D721Med (cell line): ENCODE measurements around the gene TMEM54.
A peak's percentile ranks its signal among the peaks of the same experiment; 100 is the strongest.

Source experiments
- DNase-seq: peaks from one replicate; pipeline ENCODE4 v3.0.0; 2011; ENCODE audit warnings: low spot score; ENCODE audit not compliant: insufficient read length
- FAIRE-seq: peaks from 2 replicates; lab custom pipeline; 2011; peaks lifted over from hg19 to GRCh38; lab: Jason Lieb, UNC
- TF ChIP-seq, protein P1 (sequence below): IDR thresholded peaks from 2 replicates; pipeline ENCODE4 v1.5.1; 2012; ENCODE audit warnings: mild to moderate bottlenecking, control low read depth; ENCODE audit not compliant: insufficient read depth; ENCODE audit errors: missing control alignments

Gene TMEM54

DNA sequence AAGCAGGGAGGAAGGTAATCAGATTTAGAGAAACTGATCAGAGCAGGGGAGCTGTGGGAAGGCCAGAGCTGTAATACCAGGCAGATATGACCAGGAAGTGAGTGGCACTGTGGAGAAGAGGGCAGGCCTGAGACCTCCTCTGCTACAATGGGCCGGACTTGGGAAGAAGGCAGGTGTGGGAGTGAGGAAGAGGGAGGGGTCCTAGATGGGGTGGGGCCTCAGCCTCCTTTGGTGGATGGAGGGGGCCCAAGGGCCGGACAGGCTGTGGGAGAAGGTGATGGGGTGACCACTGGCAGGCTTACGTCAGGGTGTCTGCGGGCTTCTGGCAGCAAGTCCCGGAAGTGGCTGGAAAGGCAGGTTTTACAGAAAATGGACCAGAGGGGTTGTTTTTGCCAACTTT lies 19.9 kb downstream of the TMEM54 start:
- DNase-seq (no peak), FAIRE-seq (no peak)
- TF ChIP-seq, protein P1, sequence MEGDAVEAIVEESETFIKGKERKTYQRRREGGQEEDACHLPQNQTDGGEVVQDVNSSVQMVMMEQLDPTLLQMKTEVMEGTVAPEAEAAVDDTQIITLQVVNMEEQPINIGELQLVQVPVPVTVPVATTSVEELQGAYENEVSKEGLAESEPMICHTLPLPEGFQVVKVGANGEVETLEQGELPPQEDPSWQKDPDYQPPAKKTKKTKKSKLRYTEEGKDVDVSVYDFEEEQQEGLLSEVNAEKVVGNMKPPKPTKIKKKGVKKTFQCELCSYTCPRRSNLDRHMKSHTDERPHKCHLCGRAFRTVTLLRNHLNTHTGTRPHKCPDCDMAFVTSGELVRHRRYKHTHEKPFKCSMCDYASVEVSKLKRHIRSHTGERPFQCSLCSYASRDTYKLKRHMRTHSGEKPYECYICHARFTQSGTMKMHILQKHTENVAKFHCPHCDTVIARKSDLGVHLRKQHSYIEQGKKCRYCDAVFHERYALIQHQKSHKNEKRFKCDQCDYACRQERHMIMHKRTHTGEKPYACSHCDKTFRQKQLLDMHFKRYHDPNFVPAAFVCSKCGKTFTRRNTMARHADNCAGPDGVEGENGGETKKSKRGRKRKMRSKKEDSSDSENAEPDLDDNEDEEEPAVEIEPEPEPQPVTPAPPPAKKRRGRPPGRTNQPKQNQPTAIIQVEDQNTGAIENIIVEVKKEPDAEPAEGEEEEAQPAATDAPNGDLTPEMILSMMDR: no peak

DNA sequence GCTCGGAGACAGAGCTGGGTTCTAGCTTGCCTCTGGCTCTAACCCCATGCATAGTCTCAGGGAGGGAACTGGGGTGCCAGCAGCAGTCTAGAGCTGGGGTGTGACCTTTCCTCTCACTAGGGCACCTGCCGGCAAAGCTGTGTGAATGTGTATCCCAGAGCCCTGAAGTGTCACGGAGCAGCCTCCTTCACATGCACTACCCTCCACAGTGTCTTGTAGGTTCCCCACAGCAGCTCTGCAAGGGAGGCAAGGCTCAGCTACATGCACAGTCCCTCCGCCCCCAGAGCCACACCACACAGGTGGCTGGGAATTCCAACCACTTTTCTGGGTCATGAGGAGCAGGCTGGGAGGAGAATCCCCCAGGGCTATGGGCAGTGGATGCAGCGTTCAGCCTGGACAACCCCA lies 22.6 kb downstream of the TMEM54 start:
- FAIRE-seq (no peak), DNase-seq (no peak)
- TF ChIP-seq, protein P1: no peak

DNA sequence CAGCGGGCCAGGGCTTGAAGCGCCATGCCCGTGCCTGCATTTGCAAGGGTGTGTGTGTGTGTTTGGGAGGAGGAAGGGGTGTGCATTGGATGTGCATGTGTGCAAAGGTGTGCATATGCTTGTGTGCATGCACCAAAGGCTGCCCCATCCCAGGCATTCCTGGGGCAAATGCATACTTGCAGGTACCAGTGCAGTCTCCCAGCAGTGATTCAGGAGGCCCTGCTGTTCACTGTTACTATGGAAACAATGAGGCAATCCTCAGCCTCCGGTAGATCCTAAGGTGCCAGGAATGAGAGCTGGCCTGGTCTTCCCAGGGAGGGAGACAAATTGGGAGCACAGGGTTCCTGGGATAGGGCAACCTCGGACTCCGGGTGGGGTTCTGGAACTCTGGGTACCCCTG lies 23.0 kb downstream of the TMEM54 start:
- DNase-seq (no peak), FAIRE-seq (no peak)
- TF ChIP-seq, protein P1: no peak

DNA sequence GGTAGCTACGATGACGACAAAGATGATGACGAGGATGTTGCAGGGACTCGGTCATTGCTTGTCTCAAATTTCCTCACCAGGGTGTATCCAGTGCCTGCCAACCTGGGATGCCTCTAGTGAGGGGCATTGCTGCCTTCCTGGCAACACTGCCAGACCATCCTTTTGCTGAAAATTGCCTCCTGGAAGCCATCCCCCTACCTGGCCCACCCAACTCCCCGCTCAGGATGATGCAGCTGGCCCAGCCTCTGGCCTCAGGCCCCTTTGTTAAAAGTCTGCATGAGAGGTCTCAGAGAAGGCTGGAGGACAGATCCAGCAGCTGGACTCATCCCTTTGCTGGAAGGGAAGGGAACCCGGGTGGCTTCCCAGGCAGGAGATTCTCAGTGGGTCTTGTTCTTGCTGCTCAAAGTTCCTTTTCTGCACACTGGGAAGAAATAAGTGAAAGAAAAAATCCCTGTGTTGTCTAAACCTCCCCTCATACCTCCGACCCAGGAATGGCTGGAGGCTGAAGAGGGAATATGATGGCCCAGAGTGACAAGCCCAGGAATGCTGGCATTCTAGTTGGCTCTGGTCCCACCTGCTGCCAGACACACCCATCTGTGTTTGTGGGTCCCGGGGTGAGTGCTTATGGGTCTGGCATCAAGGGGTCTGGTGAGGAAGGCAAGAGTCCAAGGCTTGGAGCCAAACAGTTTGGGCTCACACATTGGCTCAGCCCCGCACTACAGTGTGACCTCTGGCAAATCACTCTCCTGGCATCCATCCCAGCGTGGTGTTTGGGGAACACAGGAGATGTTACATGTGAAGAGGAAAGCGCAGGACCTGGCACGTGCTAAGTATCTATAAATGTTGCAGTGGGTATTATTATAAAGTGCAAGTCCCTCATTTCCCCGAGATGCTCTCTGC lies 23.7 kb downstream of the TMEM54 start:
- no peak for DNase-seq
- FAIRE-seq: no peak
- TF ChIP-seq, protein P1: no peak

DNA sequence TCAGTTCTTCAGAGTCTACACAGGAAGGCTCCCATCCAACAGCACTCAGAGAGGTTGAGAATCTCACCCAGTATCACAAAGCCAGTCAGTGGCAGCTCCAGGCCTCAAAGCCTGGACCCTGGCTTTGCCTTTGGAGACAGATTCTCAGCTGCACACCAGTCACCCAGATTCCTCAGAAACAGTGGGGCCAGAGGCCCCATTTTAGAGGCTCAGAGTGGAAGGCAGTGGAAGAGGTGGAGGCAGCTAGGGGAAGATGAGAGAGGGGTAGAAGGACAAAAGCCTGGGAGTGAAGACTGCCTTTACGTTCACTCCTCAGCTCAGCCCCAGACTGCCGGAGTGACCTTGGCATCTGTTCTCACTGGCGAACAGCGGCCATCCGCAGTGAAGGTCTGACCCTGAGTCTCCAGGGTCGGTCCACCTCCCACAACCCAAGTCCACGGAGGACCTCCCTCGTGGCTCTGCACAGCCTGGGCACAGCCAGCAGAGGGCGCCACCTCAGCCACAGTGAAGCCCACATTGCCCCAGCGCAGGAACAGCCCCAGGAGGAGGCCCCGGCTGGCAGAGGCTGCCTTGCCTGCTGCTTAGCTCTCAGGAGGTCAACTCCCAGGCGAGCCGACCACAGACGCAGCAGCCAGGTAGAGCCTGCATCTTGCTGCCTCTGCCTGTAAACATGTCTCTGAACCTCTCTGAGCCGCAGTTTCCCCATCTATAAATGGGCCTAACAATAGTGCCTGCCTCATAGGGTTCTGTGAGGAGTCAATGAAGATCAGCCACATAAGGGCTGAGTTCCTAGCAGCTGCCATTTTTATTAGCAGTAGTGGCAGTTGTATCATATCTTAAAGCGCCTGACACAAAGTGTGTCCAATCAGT lies 24.6 kb downstream of the TMEM54 start:
- TF ChIP-seq, protein P1: peak; percentile 84
- FAIRE-seq (no peak), DNase-seq (peak; percentile 93)

DNA sequence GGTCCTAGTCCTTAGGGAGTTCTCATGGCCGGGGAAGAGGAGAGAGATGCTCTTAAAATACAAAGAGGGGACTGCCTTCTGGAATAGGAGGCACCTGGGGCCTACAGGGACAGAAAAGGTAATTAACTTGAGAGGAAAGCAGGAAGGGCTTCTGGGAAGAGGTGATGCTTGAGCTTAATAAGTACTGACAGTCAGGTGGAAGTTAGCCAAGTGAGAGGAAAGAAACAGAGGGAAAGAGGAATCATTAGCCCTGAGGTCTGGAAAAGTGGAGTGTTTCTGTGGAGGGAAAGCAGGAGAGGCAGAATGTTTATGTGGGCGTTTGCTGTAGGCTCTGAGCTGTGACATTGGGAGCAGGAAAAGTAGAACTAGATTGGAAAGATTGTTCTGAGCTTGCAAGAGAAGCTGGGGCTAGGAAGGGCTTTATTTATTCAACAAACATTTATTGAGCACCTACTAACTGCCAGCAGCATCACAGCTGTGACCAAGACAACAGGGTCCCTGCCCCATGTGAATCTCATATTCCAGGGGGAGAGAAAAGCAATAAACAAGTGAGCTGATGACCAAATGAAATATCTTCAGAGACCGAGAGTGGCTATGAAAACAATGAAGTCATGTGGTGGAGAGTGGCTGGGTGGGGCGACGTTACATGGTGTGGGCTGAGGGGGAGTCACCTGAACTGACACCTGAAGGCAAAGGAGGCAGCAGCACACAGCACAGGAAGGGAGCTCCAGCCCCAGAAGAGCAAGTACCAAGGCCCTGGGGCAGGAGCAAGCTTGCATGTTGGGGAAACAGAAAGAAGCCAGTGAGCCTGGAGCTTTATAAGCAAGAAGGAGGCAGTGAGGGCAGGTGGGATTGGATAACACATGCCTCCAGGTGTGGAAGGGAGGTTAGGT lies 26.1 kb downstream of the TMEM54 start:
- TF ChIP-seq, protein P1: no peak
- DNase-seq (no peak), FAIRE-seq (no peak)
